Measurements from ENCODE around the gene NRXN2. TPM values are rescaled to one million over a fixed set of nuclear protein-coding genes. Genes with fewer than 3 reads are reported as not detected.
A peak's percentile ranks its signal among the peaks of the same experiment; 100 is the strongest.

The NRXN2 gene
- polyA plus RNA-seq, 1 of the 3 experiments (the other 2 are of a cell fraction), result 0.15 TPM

GRCh38 chr11:64722141-64723065, 594 bp downstream of the NRXN2 start:
- Histone ChIP-seq H3K27ac (ENCODE audit: low read depth in 2 of 2, low read length in 1 of 2) (peak overlapping the region in 1 of 2 experiments; percentile 44; a peak in 1 of 4 replicates), H4K20me1 (ENCODE audit: insufficient read depth) (no peaks in the 10 kb centered on the region), H3K9me3 (no peaks in the 10 kb centered on the region), H3K36me3 (replicated peaks in 1 of 2; ENCODE audit: control insufficient read depth in 1 of 2, insufficient read depth in 2 of 2, low read length in 1 of 2) (no peaks in the 10 kb centered on the region), H3K4me1 (ENCODE audit: control insufficient read depth in 1 of 2, insufficient read depth in 2 of 2, low read depth in 1 of 2, low read length in 1 of 2) (peaks cover 0 to 36% of the 10 kb centered on the region in 2 experiments; a peak in 1 of 4 replicates), H2AFZ (ENCODE audit: low read depth) (no peak overlapping the region), H3K9me2 (no peaks in the 10 kb centered on the region), H3K9ac (no peak overlapping the region), H3K4me2 (no peak overlapping the region), H3K27me3 (ENCODE audit: insufficient read depth) (peaks cover 10% of the 10 kb centered on the region), H3F3A (replicated peaks; ENCODE audit: insufficient read depth) (no peaks in the 10 kb centered on the region), H3K79me2 (ENCODE audit: insufficient read depth) (no peaks in the 10 kb centered on the region), H3K4me3 (ENCODE audit: low read depth in 2 of 2, low read length in 1 of 2) (peak overlapping the region in 1 of 2 experiments; percentile 67; a peak in 1 of 4 replicates)
- peak; percentile 72 for DNase-seq
- TF ChIP-seq MXI1 (IDR thresholded peaks at IDR 0.05; ENCODE audit: low read depth, low read length) (no peak), TCF12 (IDR thresholded peaks at IDR 0.05) (no peak), FOSL2 (IDR thresholded peaks at IDR 0.05; ENCODE audit: borderline replicate concordance, low read depth) (no peak), EZH2phosphoT487 (IDR thresholded peaks at IDR 0.05; ENCODE audit: borderline replicate concordance, low read depth) (no peak), RCOR1 (IDR thresholded peaks at IDR 0.05; ENCODE audit: low read length) (no peak), NRF1 (IDR thresholded peaks at IDR 0.05; ENCODE audit: low read depth, low read length) (no peak), NFIC (IDR thresholded peaks at IDR 0.05; ENCODE audit: borderline replicate concordance) (no peak), RAD21 (IDR thresholded peaks at IDR 0.05; ENCODE audit: low read length) (no peak), USF1 (IDR thresholded peaks at IDR 0.05; ENCODE audit: borderline replicate concordance, low read depth) (no peak), SMC3 (IDR thresholded peaks at IDR 0.05; ENCODE audit: low read depth, low read length) (no peak), USF2 (IDR thresholded peaks at IDR 0.05; ENCODE audit: borderline replicate concordance, low read depth, low read length) (no peak), PBX3 (IDR thresholded peaks at IDR 0.05) (no peak), GABPA (IDR thresholded peaks at IDR 0.05; ENCODE audit: low read depth) (no peak), TAF1 (IDR thresholded peaks at IDR 0.05; ENCODE audit: borderline replicate concordance, low read depth, low read length) (no peak)
- ChIA-PET POLR2A (interaction anchor here (0.6 to 1.2 kb wide), 4 partner anchors 14 to 333 kb away, joined by 3 to 6 read pairs (median 4); partner anchors contain the start of gene PYGM), CTCF (interaction anchor here (0.6 to 2.0 kb wide), 12 partner anchors 12 to 273 kb away, joined by 3 to 33 read pairs (median 5); partner anchors contain the start of gene RASGRP2)
- WGBS (ENCODE audit: low lambda C conversion rate), result 9% methylated on average over 35 of the region's 36 CpGs
